HepG2 (cell line): ENCODE measurements around the gene ACOT8. TPM values are rescaled to one million over a fixed set of nuclear protein-coding genes. Genes with fewer than 3 reads are reported as not detected.

ENCODE experiments used
- ATAC-seq: fragments of 200-7000 bp; cut with Tn5 transposase; 3 replicates; pipeline ENCODE4 v1.9.1; 2020; ENCODE audit warnings: mild to moderate bottlenecking, moderate library complexity
- BruUV-seq: library from RNA; stranded (reverse); fragments of 400-500 nt; replicated peaks from 2 replicates; lab custom pipeline; 2021; lab: Mats Ljungman, UMichigan
- CTCF ChIA-PET: fragments of 300-600 bp; formaldehyde crosslinking; extraction: SDS; loops from one replicate; lab custom pipeline; 2021; ENCODE audit warnings: low total read pairs, inconsistent platforms, low intra/inter-chr PET ratio; lab: Yijun Ruan, JAX
- POLR2A ChIA-PET: fragments of 350-600 bp; sonication (Branson Sonifier 250); formaldehyde crosslinking; loops from one replicate; lab custom pipeline; 2020; ENCODE audit warnings: antibody characterized with exemption, inconsistent platforms; lab: Yijun Ruan, JAX
- DNase-seq: peaks from one replicate; pipeline ENCODE4 v3.0.0-alpha.2; 2015; ENCODE audit warnings: low spot score
- FAIRE-seq: peaks from 3 replicates; lab custom pipeline; 2011; peaks lifted over from hg19 to GRCh38; lab: Jason Lieb, UNC
- H2AFZ ChIP-seq: one replicate; pipeline ENCODE4 v1.6.1; 2011; ENCODE audit warnings: low read length, inconsistent platforms
- H3K27ac ChIP-seq: fragments of 300-600 bp; 3 replicates; pipeline ENCODE4 v1.8.0; 2011; ENCODE audit warnings: mixed run types, mild to moderate bottlenecking, mixed read lengths, low read length, inconsistent platforms; ENCODE audit not compliant: insufficient read depth; ENCODE audit errors: extremely low read length
- H3K27me3 ChIP-seq, 2 experiments: fragments of 200-600 bp in 1 of 2; 2 replicates in 1 of 2; 3 replicates in 1 of 2; pipeline versions ENCODE4 v1.6.0 to v1.8.0; 2011; ENCODE audit warnings: low read length in 2 of 2, mild to moderate bottlenecking in 2 of 2, moderate library complexity in 2 of 2, inconsistent platforms in 1 of 2; ENCODE audit not compliant: insufficient read depth in 2 of 2, control insufficient read depth in 1 of 2
- H3K36me3 ChIP-seq, 2 experiments: fragments of 200-600 bp in 1 of 2; replicated peaks in 1 of 2; 2 replicates in 1 of 2; 3 replicates in 1 of 2; pipeline versions ENCODE4 v1.5.1 to v1.8.0; 2011; ENCODE audit warnings: low read length in 2 of 2, inconsistent platforms in 1 of 2; ENCODE audit not compliant: insufficient read depth in 2 of 2, control insufficient read depth in 1 of 2
- H3K4me1 ChIP-seq: 2 replicates; pipeline ENCODE4 v1.5.1; 2012; ENCODE audit warnings: low read length, inconsistent platforms; ENCODE audit not compliant: insufficient read depth
- H3K4me2 ChIP-seq: 2 replicates; pipeline ENCODE4 v1.6.0; 2011; ENCODE audit warnings: low read depth, low read length, inconsistent platforms
- H3K4me3 ChIP-seq, 3 experiments: fragments of 200-600 bp in 1 of 3; sonication (generic), shearing (Covaris generic) in 1 of 3; replicated peaks in 1 of 3; 2 replicates each; pipeline ENCODE4 v1.5.1; 2011 to 2016; ENCODE audit warnings: low read length in 3 of 3, inconsistent platforms in 2 of 3, low read depth in 2 of 3, mild to moderate bottlenecking in 2 of 3, control low read depth in 1 of 3, mixed read lengths in 1 of 3; ENCODE audit not compliant: insufficient read depth in 1 of 3
- H3K79me2 ChIP-seq: one replicate; pipeline ENCODE4 v1.6.1; 2011; ENCODE audit warnings: low read length, inconsistent platforms; ENCODE audit not compliant: insufficient read depth
- H3K9ac ChIP-seq: 2 replicates; pipeline ENCODE4 v1.6.0; 2011; ENCODE audit warnings: mild to moderate bottlenecking, low read depth, low read length, inconsistent platforms; ENCODE audit not compliant: insufficient read depth
- H3K9me3 ChIP-seq: 2 replicates; pipeline ENCODE4 v1.5.1; 2012; ENCODE audit warnings: mild to moderate bottlenecking, low read length
- H4K20me1 ChIP-seq: 2 replicates; pipeline ENCODE4 v1.6.0; 2011; ENCODE audit warnings: inconsistent platforms, mild to moderate bottlenecking, low read length, moderate library complexity; ENCODE audit not compliant: insufficient read depth
- CBX2 ChIP-seq, 2 experiments: fragments of 200-600 bp in 1 of 2; sonication (generic); formaldehyde crosslinking in 1 of 2; IDR thresholded peaks; 2 replicates each; pipeline versions ENCODE4 v1.7.0 to v1.8.1; 2018 to 2022; ENCODE audit warnings: low read depth in 2 of 2, low read length in 1 of 2, mild to moderate bottlenecking in 1 of 2, missing genetic modification reagents in 1 of 2
- MLLT10 ChIP-seq: sonication (generic); formaldehyde crosslinking; IDR thresholded peaks from 2 replicates; pipeline ENCODE4 v1.4.0; 2020; ENCODE audit warnings: missing genetic modification reagents
- MTF2 ChIP-seq: sonication (generic); formaldehyde crosslinking; IDR thresholded peaks from 2 replicates; pipeline ENCODE4 v1.5.0; 2020; ENCODE audit warnings: missing genetic modification reagents, borderline replicate concordance
- PBX2 ChIP-seq: IDR thresholded peaks from 2 replicates; pipeline ENCODE4 v1.6.1; 2016; ENCODE audit warnings: control low read depth
- PCBP2 ChIP-seq: fragments of 200-400 bp; formaldehyde crosslinking; optimal IDR thresholded peaks from 2 replicates; pipeline ENCODE3; 2018; ENCODE audit warnings: low read length, low read depth; ENCODE audit not compliant: poor library complexity, severe bottlenecking
- POGZ ChIP-seq: sonication (generic); formaldehyde crosslinking; IDR thresholded peaks from 2 replicates; pipeline ENCODE4 v1.4.0; 2020; ENCODE audit warnings: mild to moderate bottlenecking, missing genetic modification reagents
- ZBTB46 ChIP-seq: sonication (generic); formaldehyde crosslinking; IDR thresholded peaks from 2 replicates; pipeline ENCODE4 v1.4.0; 2020; ENCODE audit warnings: mild to moderate bottlenecking, missing genetic modification reagents, borderline replicate concordance
- WGBS: methylation state at CpG from one replicate; pipeline ENCODE4 v1.1.6; 2017; ENCODE audit warnings: low lambda C conversion rate; 5-methylcytosine and 5-hydroxymethylcytosine counted together
- in situ Hi-C: cut with HindIII; loops from 2 replicates; pipeline ENCODE4 v1.10.0; 2017; ENCODE audit warnings: low pct_unique_long_range_greater_than_20kb; ENCODE audit not compliant: extremely low pct_ligation_motif_present
- intact Hi-C: fragments of 100-400 bp; cut with micrococcal nuclease; formaldehyde crosslinking; loops from one replicate; pipeline ENCODE4 v1.10.0; 2022; ENCODE audit not compliant: unreplicated experiment
- polyA plus RNA-seq, 8 experiments: library from polyadenylated mRNA; depleted of rRNA in 3 of 8; stranded (reverse) in 7 of 8; unstranded in 1 of 8; fragments of >200 nt; fragmentation: Illumina TruSeq in 4 of 8; extraction: Trizol in 4 of 8; gene quantifications; 2 replicates each; pipeline versions ENCODE4 v1.2.1 to v1.2.3, GENCODE V29; 2011 to 2016; ENCODE audit warnings: low read depth in 4 of 8, missing spikeins in 1 of 8, mixed read lengths in 1 of 8; ENCODE audit not compliant: insufficient read depth in 1 of 8
- total RNA-seq, 5 experiments: library from RNA; depleted of rRNA; stranded (reverse); fragments of >200 nt; fragmentation: Illumina TruSeq; extraction: Trizol; gene quantifications; 2 replicates each; pipeline ENCODE4 v1.2.3, GENCODE V29; 2016; ENCODE audit warnings: low read depth in 1 of 5
- TF ChIP-seq, protein P1 (sequence below): sonication (generic); formaldehyde crosslinking; conservative IDR thresholded peaks from 2 replicates; pipeline ENCODE4 v1.8.1; 2023; ENCODE audit warnings: missing genetic modification reagents

The ACOT8 gene
- total and polyA plus RNA-seq, 2 of the 13 experiments (the other 11 are each of a cell fraction or from before 2014, with no cell fraction given), result 31.4 to 45.5 TPM

DNA sequence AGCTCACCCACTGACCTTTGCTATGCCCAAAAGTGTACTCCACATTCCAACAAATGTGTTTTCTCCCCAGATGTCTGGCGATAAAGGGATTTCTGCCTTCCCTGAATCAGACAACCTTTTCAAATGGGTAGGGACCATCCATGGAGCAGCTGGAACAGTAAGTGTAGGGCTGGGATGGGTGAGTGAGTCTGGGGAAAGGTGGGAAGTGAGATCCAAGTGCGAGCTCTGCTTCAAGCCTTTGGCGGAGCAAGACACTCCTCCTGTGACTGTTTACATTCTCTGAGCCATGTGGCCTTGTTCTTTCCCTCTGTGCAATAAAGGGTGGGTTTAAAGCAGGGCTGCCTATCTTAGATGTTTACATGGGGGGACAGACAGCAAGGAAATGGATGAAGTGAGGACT is 42.9 kb downstream of the ACOT8 start (continued):
- TF ChIP-seq PBX2 (CRISPR knock-in tag) (no peak), POGZ (CRISPR knock-in tag) (no peak), CBX2 (IDR thresholded peaks at IDR 0.05; ENCODE audit: low read depth, low read length) (no peak), CBX2 (CRISPR knock-in tag; IDR thresholded peaks at IDR 0.05; ENCODE audit: low read depth) (no peak)
- TF ChIP-seq, all 625 proteins: peak for 3

GRCh38 chr20:45813489-45813888 is 43.7 kb downstream of the ACOT8 start:
- DNase-seq (no peak), FAIRE-seq (no peak), ATAC-seq (no peak)
- intact Hi-C loops, result no loop called here
- Histone ChIP-seq H3K27ac (peak overlapping the region; percentile 66), H3K27me3 (no peaks in the 10 kb centered on the region), H3K36me3 (peaks cover 16 to 41% of the 10 kb centered on the region in 2 experiments), H3K9ac (peak overlapping the region; percentile 79), H3K4me1 (peaks cover 30% of the 10 kb centered on the region), H2AFZ (no peak overlapping the region), H3K79me2 (peaks cover 15% of the 10 kb centered on the region), H3K4me3 (peak overlapping the region; percentile 67 to 83 (median 81)), H3K9me3 (no peaks in the 10 kb centered on the region), H4K20me1 (no peaks in the 10 kb centered on the region), H3K4me2 (peak overlapping the region; percentile 78)
- WGBS, result 78% methylated on average over 7 of the region's 7 CpGs
- TF ChIP-seq, protein P1, sequence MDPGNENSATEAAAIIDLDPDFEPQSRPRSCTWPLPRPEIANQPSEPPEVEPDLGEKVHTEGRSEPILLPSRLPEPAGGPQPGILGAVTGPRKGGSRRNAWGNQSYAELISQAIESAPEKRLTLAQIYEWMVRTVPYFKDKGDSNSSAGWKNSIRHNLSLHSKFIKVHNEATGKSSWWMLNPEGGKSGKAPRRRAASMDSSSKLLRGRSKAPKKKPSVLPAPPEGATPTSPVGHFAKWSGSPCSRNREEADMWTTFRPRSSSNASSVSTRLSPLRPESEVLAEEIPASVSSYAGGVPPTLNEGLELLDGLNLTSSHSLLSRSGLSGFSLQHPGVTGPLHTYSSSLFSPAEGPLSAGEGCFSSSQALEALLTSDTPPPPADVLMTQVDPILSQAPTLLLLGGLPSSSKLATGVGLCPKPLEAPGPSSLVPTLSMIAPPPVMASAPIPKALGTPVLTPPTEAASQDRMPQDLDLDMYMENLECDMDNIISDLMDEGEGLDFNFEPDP (CRISPR knock-in tag), result 0 out of 2 replicates have a peak, but pooled peaks have one; percentile 57
- peak; percentile 47 for TF ChIP-seq PCBP2
- TF ChIP-seq MLLT10, result no peak
- 0 out of 2 replicates have a peak, but pooled peaks have one; percentile 13 for TF ChIP-seq ZBTB46 (CRISPR knock-in tag)
- no peak for TF ChIP-seq MTF2
- BruUV-seq, result no TSS peak
- POLR2A ChIA-PET, result interaction anchor here (1.1 kb wide), 1 partner anchor 67 kb away, joined by 5 read pairs; the partner anchor contains the start of gene ZSWIM1
- CTCF ChIA-PET, result no interaction called here
- in situ Hi-C loops, result no loop called here
